HG02678 (cell line): Measurements from ENCODE around the gene AUNIP.

Source experiments
- ATAC-seq: cut with Tn5 transposase; IDR thresholded peaks from one replicate; pipeline ENCODE4 v1.9.1; 2021; ENCODE audit warnings: mild to moderate bottlenecking, moderate library complexity; ENCODE audit not compliant: unreplicated experiment

AUNIP gene

GRCh38 chr1:25889470-25889869, 30.2 kb upstream of the AUNIP start:
- no peak for ATAC-seq

- no peak for ATAC-seq
Observed at GRCh38 chr1:25888426-25888987, 29.2 kb upstream of the AUNIP start.

- no peak for ATAC-seq
Observed at GRCh38 chr1:25885602-25886001, 26.3 kb upstream of the AUNIP start.

- ATAC-seq, result no peak
Observed at GRCh38 chr1:25881266-25881665, 22.0 kb upstream of the AUNIP start.

- ATAC-seq, result no peak
Observed at GRCh38 chr1:25880518-25880917, 21.3 kb upstream of the AUNIP start.

- no peak for ATAC-seq
Observed at GRCh38 chr1:25879675-25880074, 20.4 kb upstream of the AUNIP start.

- no peak for ATAC-seq
Observed at GRCh38 chr1:25878690-25879089, 19.4 kb upstream of the AUNIP start.

GRCh38 chr1:25877155-25877554, 17.9 kb upstream of the AUNIP start:
- no peak for ATAC-seq

- no peak for ATAC-seq
Observed at GRCh38 chr1:25876693-25877077, 17.4 kb upstream of the AUNIP start.

GRCh38 chr1:25875856-25876692, 16.8 kb upstream of the AUNIP start:
- peak; percentile 19 for ATAC-seq

- peak; percentile 65 for ATAC-seq
Observed at GRCh38 chr1:25875154-25875855, 16.0 kb upstream of the AUNIP start, which contains the start of gene PAQR7. TSS of gene PAQR7 (minus strand) at chr1:25875708. CDS start at chr1:25863839, 11,869 bp downstream.

- ATAC-seq, result no peak
Observed at GRCh38 chr1:25874635-25875153, 15.4 kb upstream of the AUNIP start.

- ATAC-seq, result no peak
Observed at GRCh38 chr1:25874209-25874608, 15.0 kb upstream of the AUNIP start.

GRCh38 chr1:25873120-25873519, 13.9 kb upstream of the AUNIP start:
- no peak for ATAC-seq

- ATAC-seq, result no peak
Observed at GRCh38 chr1:25872713-25873112, 13.5 kb upstream of the AUNIP start.

GRCh38 chr1:25871704-25872494, 12.6 kb upstream of the AUNIP start:
- no peak for ATAC-seq

GRCh38 chr1:25871086-25871703, 11.9 kb upstream of the AUNIP start:
- ATAC-seq, result no peak

- no peak for ATAC-seq
Observed at GRCh38 chr1:25870614-25871013, 11.4 kb upstream of the AUNIP start.

- no peak for ATAC-seq
Observed at GRCh38 chr1:25869909-25870606, 10.8 kb upstream of the AUNIP start.
